A673 (cell line): ENCODE data around the gene ZNF76. TPM values are rescaled to one million over a fixed set of nuclear protein-coding genes. Genes with fewer than 3 reads are reported as not detected.

ENCODE experiments used
- BruUV-seq: library from RNA; stranded (reverse); fragments of 400-500 nt; replicated peaks from 2 replicates; lab custom pipeline; 2021; lab: Mats Ljungman, UMichigan
- CTCF ChIA-PET: fragments of 300-600 bp; sonication (Branson Sonifier 250); formaldehyde crosslinking; loops from one replicate; lab custom pipeline; 2022; ENCODE audit warnings: antibody characterized with exemption; lab: Charles Lee
- POLR2A ChIA-PET: fragments of 300-600 bp; sonication (Branson Sonifier 250); formaldehyde crosslinking; loops from one replicate; lab custom pipeline; 2022; ENCODE audit warnings: antibody characterized with exemption; ENCODE audit not compliant: low non-redundant PET; lab: Charles Lee
- DNase-seq: peaks from one replicate; pipeline ENCODE4 v3.0.0-alpha.2; 2015; ENCODE audit warnings: low spot score
- H3K27ac ChIP-seq: fragments of 200-600 bp; sonication (generic); 2 replicates; pipeline ENCODE4 v1.5.1; 2016; ENCODE audit warnings: mixed run types, low read depth, mild to moderate bottlenecking, mixed read lengths, antibody characterized with exemption, low read length; ENCODE audit not compliant: poor library complexity, severe bottlenecking
- H3K27me3 ChIP-seq: fragments of 200-600 bp; sonication (generic); replicated peaks from 2 replicates; pipeline ENCODE4 v1.6.1; 2017; ENCODE audit warnings: mixed run types, low read depth, mild to moderate bottlenecking, mixed read lengths, antibody characterized with exemption, low read length; ENCODE audit not compliant: insufficient read depth, poor library complexity
- H3K36me3 ChIP-seq: fragments of 200-600 bp; sonication (generic); 2 replicates; pipeline ENCODE4 v1.6.1; 2016; ENCODE audit warnings: mixed run types, mild to moderate bottlenecking, mixed read lengths, antibody characterized with exemption, low read length; ENCODE audit not compliant: insufficient read depth, poor library complexity, severe bottlenecking
- H3K4me1 ChIP-seq: fragments of 200-600 bp; sonication (generic); 2 replicates; pipeline ENCODE4 v1.6.1; 2017; ENCODE audit warnings: mixed run types, mild to moderate bottlenecking, mixed read lengths, antibody characterized with exemption, low read length; ENCODE audit not compliant: insufficient read depth, poor library complexity, severe bottlenecking
- H3K4me3 ChIP-seq: fragments of 200-600 bp; sonication (generic); 2 replicates; pipeline ENCODE4 v1.5.1; 2016; ENCODE audit warnings: low read depth, mixed run types, mild to moderate bottlenecking, mixed read lengths, low read length; ENCODE audit not compliant: poor library complexity, severe bottlenecking
- H3K9me3 ChIP-seq: fragments of 200-600 bp; sonication (generic); 2 replicates; pipeline ENCODE4 v1.6.1; 2016; ENCODE audit warnings: mixed run types, low read depth, mild to moderate bottlenecking, mixed read lengths, antibody characterized with exemption, low read length; ENCODE audit not compliant: poor library complexity, severe bottlenecking
- CTCF ChIP-seq: fragments of 300-800, 200-600 bp; sonication (generic); conservative IDR thresholded peaks from 2 replicates; pipeline ENCODE4 v1.5.1; 2017; ENCODE audit warnings: low read depth, mild to moderate bottlenecking, antibody characterized with exemption, low read length, moderate library complexity, mixed read lengths
- EZH2 ChIP-seq: fragments of 200-600 bp; sonication (generic); IDR thresholded peaks from 2 replicates; pipeline ENCODE4 v1.6.1; 2017; ENCODE audit warnings: borderline replicate concordance, low read depth, mild to moderate bottlenecking, mixed read lengths, antibody characterized with exemption, low read length; ENCODE audit not compliant: poor library complexity, severe bottlenecking
- intact Hi-C: fragments of 100-400 bp; cut with micrococcal nuclease; formaldehyde crosslinking; loops from one replicate; pipeline ENCODE4 v1.10.0; 2022; ENCODE audit not compliant: unreplicated experiment
- total RNA-seq: library from RNA; stranded (reverse); gene quantifications from 2 replicates; pipeline ENCODE4 v1.2.3, GENCODE V29; 2021

The ZNF76 gene
- total RNA-seq, 1 experiment from 2014 or later = 28.7 TPM

GRCh38 chr6:35248965-35249364 is 10.6 kb upstream of the ZNF76 start:
- POLR2A ChIA-PET = interaction anchor here (0.7 kb wide), 1 partner anchor 508 kb away, joined by 6 read pairs; no protein-coding TSS in a partner anchor
- DNase-seq = no peak

GRCh38 chr6:35251949-35252348 is 7.6 kb upstream of the ZNF76 start:
- Histone ChIP-seq H3K4me1 (no peaks in the 10 kb centered on the region), H3K36me3 (no peaks in the 10 kb centered on the region), H3K4me3 (no peak overlapping the region), H3K27ac (no peak overlapping the region), H3K27me3 (no peaks in the 10 kb centered on the region), H3K9me3 (no peaks in the 10 kb centered on the region)
- intact Hi-C loops = no loop called here
- POLR2A ChIA-PET = no interaction called here
- TF ChIP-seq EZH2 (no peak), CTCF (no peak)
- CTCF ChIA-PET = no interaction called here
- no TSS peak for BruUV-seq
- no peak for DNase-seq

More at GRCh38 chr6:35248965-35249364, 10.6 kb upstream of the ZNF76 start:
- TF ChIP-seq EZH2 (no peak), CTCF (no peak)
- peak overlapping the region; percentile 33 for H3K27ac ChIP-seq
- no TSS peak for BruUV-seq
- no peak overlapping the region for H3K4me3 ChIP-seq
- H3K27me3 ChIP-seq = no peaks in the 10 kb centered on the region
- no peaks in the 10 kb centered on the region for H3K9me3 ChIP-seq
- no peaks in the 10 kb centered on the region for H3K4me1 ChIP-seq
- H3K36me3 ChIP-seq = no peaks in the 10 kb centered on the region
- intact Hi-C loops = no loop called here
- CTCF ChIA-PET = no interaction called here

- Histone ChIP-seq H3K4me3 (no peak overlapping the region), H3K36me3 (no peaks in the 10 kb centered on the region), H3K4me1 (no peaks in the 10 kb centered on the region), H3K27me3 (no peaks in the 10 kb centered on the region), H3K9me3 (no peaks in the 10 kb centered on the region), H3K27ac (no peak overlapping the region)
- BruUV-seq = no TSS peak
- TF ChIP-seq CTCF (no peak), EZH2 (no peak)
- CTCF ChIA-PET = no interaction called here
- intact Hi-C loops = no loop called here
- POLR2A ChIA-PET = no interaction called here
- no peak for DNase-seq
These were observed 6.3 kb upstream of the ZNF76 start for GRCh38 chr6:35253249-35253648.
